HepG2 (cell line): ENCODE data around the gene KCNJ4. TPM values are rescaled to one million over a fixed set of nuclear protein-coding genes. Genes with fewer than 3 reads are reported as not detected.

Source experiments
- ATAC-seq: fragments of 200-7000 bp; cut with Tn5 transposase; 3 replicates; pipeline ENCODE4 v1.9.1; 2020; ENCODE audit warnings: mild to moderate bottlenecking, moderate library complexity
- BruUV-seq: library from RNA; stranded (reverse); fragments of 400-500 nt; replicated peaks from 2 replicates; lab custom pipeline; 2021; lab: Mats Ljungman, UMichigan
- CTCF ChIA-PET: fragments of 300-600 bp; formaldehyde crosslinking; extraction: SDS; loops from one replicate; lab custom pipeline; 2021; ENCODE audit warnings: low total read pairs, inconsistent platforms, low intra/inter-chr PET ratio; lab: Yijun Ruan, JAX
- POLR2A ChIA-PET: fragments of 350-600 bp; sonication (Branson Sonifier 250); formaldehyde crosslinking; loops from one replicate; lab custom pipeline; 2020; ENCODE audit warnings: antibody characterized with exemption, inconsistent platforms; lab: Yijun Ruan, JAX
- DNase-seq: peaks from one replicate; pipeline ENCODE4 v3.0.0-alpha.2; 2015; ENCODE audit warnings: low spot score
- FAIRE-seq: peaks from 3 replicates; lab custom pipeline; 2011; peaks lifted over from hg19 to GRCh38; lab: Jason Lieb, UNC
- H2AFZ ChIP-seq: one replicate; pipeline ENCODE4 v1.6.1; 2011; ENCODE audit warnings: low read length, inconsistent platforms
- H3K27ac ChIP-seq: fragments of 300-600 bp; 3 replicates; pipeline ENCODE4 v1.8.0; 2011; ENCODE audit warnings: mixed run types, mild to moderate bottlenecking, mixed read lengths, low read length, inconsistent platforms; ENCODE audit not compliant: insufficient read depth; ENCODE audit errors: extremely low read length
- H3K27me3 ChIP-seq, 2 experiments: fragments of 200-600 bp in 1 of 2; 2 replicates in 1 of 2; 3 replicates in 1 of 2; pipeline versions ENCODE4 v1.6.0 to v1.8.0; 2011; ENCODE audit warnings: low read length in 2 of 2, mild to moderate bottlenecking in 2 of 2, moderate library complexity in 2 of 2, inconsistent platforms in 1 of 2; ENCODE audit not compliant: insufficient read depth in 2 of 2, control insufficient read depth in 1 of 2
- H3K36me3 ChIP-seq, 2 experiments: fragments of 200-600 bp in 1 of 2; replicated peaks in 1 of 2; 2 replicates in 1 of 2; 3 replicates in 1 of 2; pipeline versions ENCODE4 v1.5.1 to v1.8.0; 2011; ENCODE audit warnings: low read length in 2 of 2, inconsistent platforms in 1 of 2; ENCODE audit not compliant: insufficient read depth in 2 of 2, control insufficient read depth in 1 of 2
- H3K4me1 ChIP-seq: 2 replicates; pipeline ENCODE4 v1.5.1; 2012; ENCODE audit warnings: low read length, inconsistent platforms; ENCODE audit not compliant: insufficient read depth
- H3K4me2 ChIP-seq: 2 replicates; pipeline ENCODE4 v1.6.0; 2011; ENCODE audit warnings: low read depth, low read length, inconsistent platforms
- H3K4me3 ChIP-seq, 3 experiments: fragments of 200-600 bp in 1 of 3; sonication (generic), shearing (Covaris generic) in 1 of 3; replicated peaks in 1 of 3; 2 replicates each; pipeline ENCODE4 v1.5.1; 2011 to 2016; ENCODE audit warnings: low read length in 3 of 3, inconsistent platforms in 2 of 3, low read depth in 2 of 3, mild to moderate bottlenecking in 2 of 3, control low read depth in 1 of 3, mixed read lengths in 1 of 3; ENCODE audit not compliant: insufficient read depth in 1 of 3
- H3K79me2 ChIP-seq: one replicate; pipeline ENCODE4 v1.6.1; 2011; ENCODE audit warnings: low read length, inconsistent platforms; ENCODE audit not compliant: insufficient read depth
- H3K9ac ChIP-seq: 2 replicates; pipeline ENCODE4 v1.6.0; 2011; ENCODE audit warnings: mild to moderate bottlenecking, low read depth, low read length, inconsistent platforms; ENCODE audit not compliant: insufficient read depth
- H3K9me3 ChIP-seq: 2 replicates; pipeline ENCODE4 v1.5.1; 2012; ENCODE audit warnings: mild to moderate bottlenecking, low read length
- H4K20me1 ChIP-seq: 2 replicates; pipeline ENCODE4 v1.6.0; 2011; ENCODE audit warnings: inconsistent platforms, mild to moderate bottlenecking, low read length, moderate library complexity; ENCODE audit not compliant: insufficient read depth
- FOSL2 ChIP-seq: sonication (generic); formaldehyde crosslinking; IDR thresholded peaks from 2 replicates; pipeline ENCODE4 v1.4.0; 2020; ENCODE audit warnings: missing genetic modification reagents
- RXRA ChIP-seq: sonication (generic); formaldehyde crosslinking; IDR thresholded peaks from 2 replicates; pipeline ENCODE4 v1.5.1; 2020; ENCODE audit warnings: missing genetic modification reagents
- SMAD3 ChIP-seq: sonication (generic); formaldehyde crosslinking; IDR thresholded peaks from 2 replicates; pipeline ENCODE4 v1.4.0; 2020; ENCODE audit warnings: missing genetic modification reagents
- TEAD3 ChIP-seq: optimal IDR thresholded peaks from 2 replicates; pipeline ENCODE3; 2016; ENCODE audit warnings: borderline replicate concordance
- WGBS: methylation state at CpG from one replicate; pipeline ENCODE4 v1.1.6; 2017; ENCODE audit warnings: low lambda C conversion rate; 5-methylcytosine and 5-hydroxymethylcytosine counted together
- in situ Hi-C: cut with HindIII; loops from 2 replicates; pipeline ENCODE4 v1.10.0; 2017; ENCODE audit warnings: low pct_unique_long_range_greater_than_20kb; ENCODE audit not compliant: extremely low pct_ligation_motif_present
- intact Hi-C: fragments of 100-400 bp; cut with micrococcal nuclease; formaldehyde crosslinking; loops from one replicate; pipeline ENCODE4 v1.10.0; 2022; ENCODE audit not compliant: unreplicated experiment
- polyA plus RNA-seq, 8 experiments: library from polyadenylated mRNA; depleted of rRNA in 3 of 8; stranded (reverse) in 7 of 8; unstranded in 1 of 8; fragments of >200 nt; fragmentation: Illumina TruSeq in 4 of 8; extraction: Trizol in 4 of 8; gene quantifications; 2 replicates each; pipeline versions ENCODE4 v1.2.1 to v1.2.3, GENCODE V29; 2011 to 2016; ENCODE audit warnings: low read depth in 4 of 8, missing spikeins in 1 of 8, mixed read lengths in 1 of 8; ENCODE audit not compliant: insufficient read depth in 1 of 8
- total RNA-seq, 5 experiments: library from RNA; depleted of rRNA; stranded (reverse); fragments of >200 nt; fragmentation: Illumina TruSeq; extraction: Trizol; gene quantifications; 2 replicates each; pipeline ENCODE4 v1.2.3, GENCODE V29; 2016; ENCODE audit warnings: low read depth in 1 of 5

KCNJ4 gene
- total and polyA plus RNA-seq, 2 of the 13 experiments (the other 11 are each of a cell fraction or from before 2014, with no cell fraction given): not detected

DNA sequence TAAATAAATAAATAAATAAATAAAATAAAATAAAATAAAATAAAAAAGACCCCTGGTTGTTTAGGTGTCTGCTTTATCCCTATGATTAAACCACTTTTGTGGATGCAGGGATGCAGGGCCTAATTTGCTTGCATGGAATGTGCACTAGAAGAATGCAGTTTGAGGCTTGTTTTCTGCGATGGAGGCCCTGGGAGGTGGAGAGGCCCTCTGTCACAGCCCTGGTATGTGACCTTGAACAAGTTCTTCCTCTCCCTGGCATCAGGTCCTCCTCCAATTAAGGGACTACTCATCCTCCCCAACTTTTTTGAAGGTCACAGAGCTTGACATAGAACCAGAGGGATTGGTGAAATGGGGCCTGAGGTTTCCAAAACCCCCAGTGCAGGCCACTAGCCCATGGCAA lies 22.7 kb downstream of the KCNJ4 start:
- Histone ChIP-seq H3K4me2 (no peak overlapping the region), H3K27me3 (peaks cover 2 to 21% of the 10 kb centered on the region in 2 experiments; a peak in 3 of 5 replicates), H3K4me1 (peaks cover 8% of the 10 kb centered on the region; the same call in 1 of the 2 replicates), H3K9me3 (no peaks in the 10 kb centered on the region), H3K36me3 (no peaks in the 10 kb centered on the region), H2AFZ (no peak overlapping the region), H3K4me3 (no peak overlapping the region), H3K9ac (no peak overlapping the region), H3K79me2 (no peaks in the 10 kb centered on the region), H3K27ac (no peak overlapping the region), H4K20me1 (no peaks in the 10 kb centered on the region)
- in situ Hi-C loops: no loop called here
- ATAC-seq: no peak
- FAIRE-seq: no peak
- intact Hi-C loops: no loop called here
- CTCF ChIA-PET: no interaction called here
- 67% methylated on average over 1 of the region's 1 CpG for WGBS
- peak; percentile 35 for DNase-seq
- peak; percentile 48 for TF ChIP-seq TEAD3
- TF ChIP-seq RXRA (CRISPR knock-in tag): no peak
- POLR2A ChIA-PET: no interaction called here
- BruUV-seq: no TSS peak

DNA sequence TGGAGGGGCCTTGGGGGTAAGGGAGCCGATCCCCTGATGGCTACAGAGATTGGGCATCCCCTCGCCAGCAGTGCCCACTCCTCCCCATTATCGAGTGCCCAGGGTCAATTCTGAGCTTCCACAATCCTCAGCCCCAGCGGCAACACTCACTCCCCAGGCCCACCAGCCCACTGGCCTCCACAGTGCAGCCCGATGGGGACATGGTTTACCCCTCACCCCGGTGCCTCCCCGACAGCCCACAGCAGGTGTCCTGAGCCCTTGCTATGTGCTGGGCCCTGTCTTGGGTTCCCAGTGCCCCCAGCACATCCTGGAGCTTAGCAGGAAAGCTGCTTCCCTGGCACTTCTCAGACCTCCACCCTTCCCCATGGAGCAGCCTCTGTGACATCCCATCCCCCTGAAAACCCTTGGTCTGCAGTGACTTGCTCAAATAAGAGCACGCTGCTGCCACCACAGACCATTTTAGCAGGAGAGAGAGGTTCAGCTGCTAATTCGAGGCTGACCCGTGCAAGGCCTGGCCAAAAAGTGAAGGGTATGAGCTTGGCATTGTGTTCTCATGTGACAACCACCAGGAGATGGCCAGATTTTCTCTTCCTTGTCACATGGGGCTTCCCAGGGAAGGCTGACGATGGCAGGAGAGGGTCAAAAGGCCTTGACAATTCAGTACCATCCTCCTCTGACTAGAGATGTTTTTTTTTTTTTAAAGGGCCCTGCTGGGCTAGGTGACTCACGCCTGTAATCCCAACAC lies 23.6 kb downstream of the KCNJ4 start:
- Histone ChIP-seq H3K4me3 (no peak overlapping the region), H3K27me3 (peaks cover 2 to 18% of the 10 kb centered on the region in 2 experiments; a peak in 3 of 5 replicates), H3K4me1 (peaks cover 8% of the 10 kb centered on the region; the same call in 1 of the 2 replicates), H4K20me1 (no peaks in the 10 kb centered on the region), H3K79me2 (no peaks in the 10 kb centered on the region), H3K4me2 (no peak overlapping the region), H3K9ac (no peak overlapping the region), H3K36me3 (no peaks in the 10 kb centered on the region), H3K27ac (no peak overlapping the region), H2AFZ (no peak overlapping the region), H3K9me3 (no peaks in the 10 kb centered on the region)
- no peak; the same call in 2 of the 3 replicates for ATAC-seq
- ChIA-PET CTCF (no interaction called here), POLR2A (no interaction called here)
- 5% methylated on average over 4 of the region's 12 CpGs for WGBS
- peak; percentile 16 for DNase-seq
- intact Hi-C loops: no loop called here
- no TSS peak for BruUV-seq
- TF ChIP-seq FOSL2 (CRISPR knock-in tag) (peak; percentile 37), SMAD3 (CRISPR knock-in tag) (no peak)
- in situ Hi-C loops: no loop called here
- FAIRE-seq: no peak
